ENCODE data around the gene RPS6KA2.

RPS6KA2 gene

GRCh38 chr6:166508726-166509125, 118.3 kb downstream of the RPS6KA2 start:
- TF ChIP-seq CTCF (IDR thresholded peaks at IDR 0.05; ENCODE audit: low read depth, low read length): no peak
- no peak for DNase-seq
- H3K27ac ChIP-seq: no peak overlapping the region
- no peaks in the 10 kb centered on the region for H3K9me3 ChIP-seq (ENCODE audit: severe bottlenecking)
- no peaks in the 10 kb centered on the region for H3K27me3 ChIP-seq (ENCODE audit: insufficient read depth, low read depth, severe bottlenecking)
- H3K4me3 ChIP-seq (ENCODE audit: low read depth, low read length): no peak overlapping the region
- no peaks in the 10 kb centered on the region; the same call in 1 of the 2 replicates for H3K36me3 ChIP-seq

GRCh38 chr6:166507809-166508564, 119.1 kb downstream of the RPS6KA2 start:
- Histone ChIP-seq H3K27ac (no peak overlapping the region), H3K27me3 (ENCODE audit: insufficient read depth, low read depth, severe bottlenecking) (no peaks in the 10 kb centered on the region), H3K4me3 (ENCODE audit: low read depth, low read length) (no peak overlapping the region), H3K9me3 (ENCODE audit: severe bottlenecking) (no peaks in the 10 kb centered on the region), H3K36me3 (no peaks in the 10 kb centered on the region; the same call in 1 of the 2 replicates)
- no peak for DNase-seq
- TF ChIP-seq CTCF (IDR thresholded peaks at IDR 0.05; ENCODE audit: low read depth, low read length): no peak

GRCh38 chr6:166507380-166507779, 119.7 kb downstream of the RPS6KA2 start:
- Histone ChIP-seq H3K27ac (no peak overlapping the region), H3K9me3 (ENCODE audit: severe bottlenecking) (no peaks in the 10 kb centered on the region), H3K27me3 (ENCODE audit: insufficient read depth, low read depth, severe bottlenecking) (no peaks in the 10 kb centered on the region), H3K4me3 (ENCODE audit: low read depth, low read length) (no peak overlapping the region), H3K36me3 (no peaks in the 10 kb centered on the region; the same call in 1 of the 2 replicates)
- TF ChIP-seq CTCF (IDR thresholded peaks at IDR 0.05; ENCODE audit: low read depth, low read length): no peak
- DNase-seq: no peak

- H3K27me3 ChIP-seq (ENCODE audit: insufficient read depth, low read depth, severe bottlenecking): no peaks in the 10 kb centered on the region
- no peaks in the 10 kb centered on the region for H3K9me3 ChIP-seq (ENCODE audit: severe bottlenecking)
- no peaks in the 10 kb centered on the region; the same call in 1 of the 2 replicates for H3K36me3 ChIP-seq
- no peak for TF ChIP-seq CTCF (IDR thresholded peaks at IDR 0.05; ENCODE audit: low read depth, low read length)
- no peak overlapping the region for H3K4me3 ChIP-seq (ENCODE audit: low read depth, low read length)
- no peak for DNase-seq
- H3K27ac ChIP-seq: no peak overlapping the region
Observed at GRCh38 chr6:166505133-166505905, 121.7 kb downstream of the RPS6KA2 start.

- H3K4me3 ChIP-seq (ENCODE audit: low read depth, low read length): no peak overlapping the region
- no peaks in the 10 kb centered on the region for H3K9me3 ChIP-seq (ENCODE audit: severe bottlenecking)
- H3K36me3 ChIP-seq: no peaks in the 10 kb centered on the region; the same call in 1 of the 2 replicates
- no peak overlapping the region for H3K27ac ChIP-seq
- no peaks in the 10 kb centered on the region for H3K27me3 ChIP-seq (ENCODE audit: insufficient read depth, low read depth, severe bottlenecking)
- DNase-seq: no peak
- TF ChIP-seq CTCF (IDR thresholded peaks at IDR 0.05; ENCODE audit: low read depth, low read length): no peak
Observed at GRCh38 chr6:166504100-166504499, 123.0 kb downstream of the RPS6KA2 start.
